Fibroblast of skin of left quadriceps (primary cell): Measurements from ENCODE around the gene RARG.

Experiments
- DNase-seq, 2 experiments: peaks; one replicate each; pipeline ENCODE4 v3.0.0-alpha.2; 2013; ENCODE audit warnings: low read depth in 2 of 2

RARG gene

DNA sequence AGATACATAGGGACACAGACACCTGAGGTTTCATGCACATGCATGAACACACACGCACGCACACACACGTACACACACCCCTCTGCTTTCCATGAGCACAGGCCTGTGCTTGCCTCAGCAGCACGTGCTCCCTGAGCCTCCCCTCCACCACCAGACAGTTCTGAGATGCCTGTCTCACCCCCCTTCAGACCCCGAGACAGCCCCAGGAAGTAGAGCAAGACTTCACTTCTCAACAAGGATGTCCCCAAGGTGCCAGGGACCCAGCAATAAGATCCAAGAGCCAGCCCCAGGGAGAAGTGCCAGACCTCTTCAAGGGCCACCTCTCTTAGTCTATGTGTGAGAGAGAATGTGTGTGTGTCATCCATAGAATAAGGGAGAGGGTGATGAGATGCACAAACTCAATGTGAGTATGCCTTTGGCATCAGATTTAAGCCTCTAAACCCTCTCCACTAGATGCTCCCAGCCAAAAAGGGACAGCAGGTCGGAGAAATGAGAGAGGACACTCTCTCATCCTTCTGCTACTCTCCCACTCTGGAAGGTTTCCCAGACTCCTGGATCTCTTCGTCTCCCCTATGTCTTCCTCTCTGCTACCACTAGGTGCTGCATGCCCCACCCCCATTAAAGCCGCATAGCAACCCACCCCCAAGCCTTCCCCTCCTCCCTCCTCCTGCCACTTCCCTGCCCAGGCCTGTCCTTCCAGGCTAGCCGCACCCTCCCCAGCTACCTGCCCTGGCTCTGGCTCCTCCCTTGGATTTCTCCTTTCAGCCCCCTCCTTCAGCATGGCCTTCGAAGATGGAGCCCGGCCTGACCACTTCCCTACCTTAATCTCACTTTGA is 7.7 kb downstream of the RARG start:
- no peak for DNase-seq

DNA sequence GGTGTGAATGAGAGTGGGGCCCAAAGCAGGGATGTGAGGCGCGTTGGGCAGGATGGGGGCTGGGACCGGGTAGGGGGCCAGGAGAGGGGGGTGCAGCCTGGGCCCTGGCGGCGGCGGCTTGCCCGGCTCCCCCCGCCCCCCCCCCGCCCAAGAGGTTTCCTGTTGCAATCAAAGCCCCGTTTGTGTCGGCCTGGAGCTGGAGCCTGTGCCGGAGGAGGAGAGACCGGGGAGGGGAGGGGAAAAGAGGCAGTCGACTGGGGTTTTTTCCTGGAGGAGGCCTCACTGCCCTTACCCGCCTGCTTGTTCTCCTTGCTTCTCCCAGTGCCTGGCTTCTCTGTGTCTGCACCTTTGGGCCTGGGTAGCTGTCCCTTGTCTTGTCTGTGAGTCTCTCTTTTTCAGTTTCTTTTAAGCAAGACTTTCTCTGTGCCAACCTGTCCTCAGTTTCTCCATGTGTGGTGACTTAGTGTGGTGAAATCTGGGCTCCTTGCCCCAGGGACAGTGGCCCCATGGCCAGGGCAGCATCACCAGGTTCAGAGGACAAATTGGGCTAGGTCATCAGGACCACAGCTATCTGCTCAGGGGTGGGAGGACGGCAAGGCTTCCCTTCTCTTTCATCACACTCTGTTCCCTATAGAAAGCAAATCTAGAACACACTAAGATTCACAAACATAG is 8.5 kb downstream of the RARG start:
- no peak for DNase-seq

DNA sequence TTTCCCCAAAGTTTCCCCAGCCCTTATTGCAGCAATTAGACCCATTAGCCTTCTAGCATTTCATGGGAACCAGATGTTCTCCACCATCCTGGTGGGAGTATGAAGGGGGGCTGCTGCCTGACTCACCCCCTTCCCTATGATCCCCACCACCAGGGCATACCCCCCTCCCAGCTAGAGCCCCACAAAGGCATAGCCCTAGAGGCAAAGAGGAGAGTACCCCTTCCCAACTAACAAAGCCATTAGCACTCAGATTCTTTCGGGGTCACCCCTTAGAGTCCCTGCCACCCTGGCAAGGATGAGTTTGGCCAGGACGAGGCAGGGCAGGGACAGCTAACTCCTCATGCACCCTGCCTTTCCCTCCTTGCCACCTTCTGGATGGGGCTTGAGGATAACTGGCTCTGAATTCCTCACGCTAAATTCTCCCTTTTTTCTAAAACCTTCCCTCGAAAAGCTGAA is 9.2 kb downstream of the RARG start:
- DNase-seq = no peak

DNA sequence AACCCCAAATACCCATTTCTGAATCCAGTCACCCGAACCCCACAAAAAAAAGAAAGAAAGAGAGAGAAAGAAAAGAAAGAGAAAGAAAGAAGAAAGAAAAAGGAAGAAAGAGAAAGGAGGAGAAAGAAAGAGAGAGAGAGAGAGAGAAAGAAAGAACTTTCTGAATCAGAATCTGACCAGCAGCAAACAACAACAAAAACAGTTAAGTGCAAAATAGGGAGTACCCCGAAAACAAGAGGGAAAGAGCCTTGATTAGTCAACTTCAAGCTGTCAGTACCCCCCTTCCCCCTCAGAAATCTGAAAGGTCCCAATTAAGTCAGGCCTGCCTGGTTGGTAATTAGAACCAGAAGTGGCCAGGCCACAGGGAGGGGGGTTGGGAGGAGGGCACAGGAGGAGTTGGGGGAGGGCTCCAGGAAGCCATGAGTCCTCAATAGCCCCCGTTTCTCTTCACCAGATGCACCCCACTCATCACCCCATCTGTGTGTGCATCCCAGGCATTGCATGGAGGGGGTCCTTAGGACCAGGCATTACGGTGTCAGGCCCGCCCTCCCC is 9.8 kb downstream of the RARG start:
- DNase-seq = peak in 1 of 2 experiments; percentile 72

DNA sequence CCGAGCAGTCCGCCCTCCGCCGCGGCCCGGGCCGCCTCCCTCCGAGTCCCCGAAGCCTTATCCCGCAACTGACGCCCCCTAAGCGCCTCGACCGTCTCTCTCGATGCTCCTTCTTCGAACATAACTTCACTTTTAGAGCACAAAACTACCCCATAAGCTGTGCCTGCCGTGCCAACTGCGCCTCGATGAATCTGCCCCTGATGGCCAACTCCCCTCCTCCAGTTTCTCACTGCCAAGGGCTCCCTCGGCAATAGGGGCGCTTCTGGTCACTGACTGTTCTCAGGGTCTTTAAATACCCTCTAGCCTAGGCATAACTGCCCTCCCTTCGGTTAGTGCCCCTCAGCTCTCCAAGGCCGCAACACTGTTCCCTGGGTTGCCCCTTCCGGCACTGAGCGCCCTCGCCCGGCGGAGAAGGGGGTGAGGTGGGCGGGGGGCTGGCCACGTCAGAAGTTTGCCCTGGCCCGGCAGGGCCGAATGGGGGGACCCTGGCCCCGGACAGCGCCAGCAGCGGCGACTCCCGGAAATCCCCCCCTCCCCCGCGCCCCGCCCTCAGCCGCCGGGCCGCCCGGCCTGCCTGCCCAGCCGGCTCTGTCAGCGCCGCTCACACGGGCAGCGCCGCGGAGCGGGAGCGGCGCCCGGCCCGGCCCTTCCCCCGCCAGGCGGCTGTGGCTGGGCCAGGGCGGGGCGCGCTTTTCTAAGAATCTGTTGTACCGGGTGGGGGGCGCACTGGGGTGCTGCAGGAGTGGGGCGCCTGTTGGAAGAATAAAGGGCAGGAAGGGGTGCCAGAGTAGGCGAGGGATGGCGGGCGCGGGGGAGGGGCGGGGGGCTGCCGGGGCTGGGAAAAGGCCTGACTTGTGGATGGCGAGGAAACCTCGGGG is 10.6 kb downstream of the RARG start:
- DNase-seq = no peak

DNA sequence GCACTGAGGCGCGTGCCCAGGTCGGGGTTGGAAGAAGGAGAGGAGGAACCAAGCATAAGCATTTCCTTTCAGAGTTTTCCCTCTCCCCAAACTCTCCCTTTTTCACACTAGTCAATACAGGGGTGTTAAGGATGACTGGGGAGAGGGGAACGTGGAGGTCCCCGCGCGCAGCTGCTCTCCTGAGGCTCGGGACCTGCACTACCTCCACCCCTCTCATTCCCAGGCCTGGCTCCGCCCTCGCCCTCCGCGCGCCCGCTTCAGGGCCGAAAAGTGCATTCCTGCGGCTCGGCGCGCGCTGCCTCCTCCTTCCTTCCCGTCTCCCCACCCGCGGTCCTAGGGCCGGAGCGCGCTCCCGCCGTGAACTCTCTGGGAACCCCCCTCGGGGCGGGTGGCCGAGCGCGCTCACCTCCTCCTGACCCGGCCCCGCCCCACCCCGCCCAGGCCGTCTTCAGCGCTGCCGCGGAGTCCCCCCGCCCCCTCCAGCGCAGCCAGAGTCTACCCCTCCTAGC is 11.3 kb downstream of the RARG start:
- DNase-seq = peak; percentile 84 to 90

DNA sequence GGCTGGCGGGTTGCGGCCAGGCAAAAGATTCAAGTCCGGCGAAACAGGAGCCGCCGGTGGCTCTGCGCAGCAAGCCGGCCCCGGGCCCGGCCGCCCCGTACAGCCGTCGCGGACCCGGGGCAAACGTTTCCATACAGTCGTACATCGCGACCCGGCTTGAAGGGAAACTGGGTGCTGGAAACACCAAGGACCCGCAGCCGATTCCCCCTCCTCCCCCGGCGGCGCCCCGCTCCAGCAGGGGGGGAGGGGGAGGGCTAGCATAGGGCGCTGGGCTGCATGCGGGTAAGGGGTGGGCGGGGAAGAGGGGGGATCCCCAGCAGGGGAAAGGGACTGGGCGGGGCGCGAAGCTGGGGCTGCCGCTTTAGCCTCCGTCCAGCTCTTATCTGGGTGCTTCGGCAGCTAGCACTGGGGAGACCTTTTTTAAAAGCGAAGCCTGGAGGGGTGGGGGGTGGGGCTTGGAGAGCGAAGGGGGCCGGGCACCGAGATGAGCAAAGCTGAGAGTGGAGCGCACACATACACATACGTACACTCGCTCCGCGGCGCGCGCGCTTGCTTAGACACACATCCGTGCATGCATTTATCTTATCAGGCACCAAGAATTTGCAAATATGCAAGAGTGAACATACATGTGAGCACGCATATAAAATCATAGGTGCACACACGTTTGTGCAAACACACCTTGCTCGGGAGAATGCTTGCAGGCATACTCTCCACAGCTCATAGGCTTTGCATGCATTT is 11.9 kb downstream of the RARG start:
- no peak for DNase-seq

DNA sequence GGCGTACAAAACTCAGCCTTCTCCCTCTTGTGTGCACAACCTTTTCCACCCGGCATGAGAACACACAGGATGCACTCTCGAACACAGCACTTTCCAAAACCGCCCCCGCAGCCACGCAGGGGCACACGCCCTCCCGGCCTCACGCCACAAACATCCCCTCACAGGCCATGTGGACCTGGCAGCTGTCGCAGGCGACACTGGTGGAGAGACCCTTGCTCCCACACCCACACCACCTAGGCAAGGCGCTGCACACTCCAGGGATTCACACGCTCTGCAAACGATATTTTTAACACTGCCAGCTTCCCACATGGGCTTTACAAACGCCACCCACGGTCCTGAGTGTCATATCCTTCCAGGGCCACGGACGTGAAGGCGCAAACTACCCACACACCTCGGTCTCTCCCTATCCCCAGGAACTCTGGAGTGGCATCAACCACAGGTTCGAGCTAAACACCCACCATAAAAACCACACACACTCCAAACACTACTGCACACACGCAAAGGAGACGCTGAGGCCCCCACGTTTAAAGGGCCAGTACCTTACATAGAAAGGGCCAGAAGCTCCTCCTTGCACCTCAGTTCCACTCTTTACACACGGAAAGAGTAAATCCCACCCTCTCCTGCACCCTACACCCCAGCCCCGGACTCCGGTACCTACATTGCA is 12.6 kb downstream of the RARG start:
- no peak for DNase-seq

DNA sequence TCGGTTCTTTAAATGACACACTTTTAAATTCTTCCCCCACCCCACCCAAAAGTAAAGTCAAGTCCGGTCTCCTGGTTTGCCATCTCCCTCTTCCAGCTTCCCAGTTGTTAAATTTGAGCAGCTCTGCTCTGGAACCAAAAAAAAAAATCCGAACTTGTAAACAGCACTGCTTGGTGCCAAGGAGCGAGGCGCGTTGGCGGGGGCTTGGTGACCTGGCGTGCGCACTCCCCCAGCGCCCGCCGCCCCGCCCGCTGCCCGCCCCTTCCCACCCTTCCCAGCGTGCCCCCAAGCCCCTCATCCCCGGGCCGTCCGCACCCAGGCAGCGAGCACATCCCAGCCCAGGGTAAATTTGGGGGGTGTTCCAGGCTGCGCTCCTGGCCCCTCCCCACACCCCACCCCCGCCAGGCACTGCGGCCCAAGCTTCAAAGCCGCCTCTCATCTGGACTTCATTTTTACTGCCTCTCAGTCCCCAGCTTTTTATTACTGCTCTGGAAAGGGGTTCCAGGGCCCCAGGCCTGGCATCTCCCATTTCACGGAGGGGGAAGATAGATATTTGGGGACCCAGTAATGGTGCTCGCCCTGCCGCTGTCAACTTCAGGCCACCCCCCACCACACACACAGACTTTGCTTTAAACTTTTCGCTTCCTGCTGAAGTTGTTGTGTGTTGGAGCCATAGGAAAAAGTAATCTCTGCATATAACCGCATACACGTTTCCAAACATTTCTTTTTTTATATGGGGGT is 13.3 kb downstream of the RARG start:
- no peak for DNase-seq

DNA sequence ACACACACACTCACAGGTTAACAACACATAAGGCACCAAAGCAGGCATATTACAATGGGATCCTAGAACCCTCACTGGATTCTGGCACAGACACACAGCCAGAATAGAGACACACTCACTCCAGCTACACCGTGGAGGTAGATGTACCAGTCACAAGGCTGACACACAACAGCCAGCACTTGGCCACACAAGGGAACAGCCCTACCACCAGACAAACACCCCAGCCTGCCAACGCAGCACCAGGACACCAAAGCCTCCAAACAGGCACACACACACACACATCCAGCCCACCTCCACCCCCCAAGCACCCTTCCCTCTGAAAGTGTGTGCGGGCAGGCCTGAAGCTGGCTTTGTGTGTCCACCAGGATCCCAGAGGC is 14.1 kb downstream of the RARG start:
- DNase-seq = no peak

DNA sequence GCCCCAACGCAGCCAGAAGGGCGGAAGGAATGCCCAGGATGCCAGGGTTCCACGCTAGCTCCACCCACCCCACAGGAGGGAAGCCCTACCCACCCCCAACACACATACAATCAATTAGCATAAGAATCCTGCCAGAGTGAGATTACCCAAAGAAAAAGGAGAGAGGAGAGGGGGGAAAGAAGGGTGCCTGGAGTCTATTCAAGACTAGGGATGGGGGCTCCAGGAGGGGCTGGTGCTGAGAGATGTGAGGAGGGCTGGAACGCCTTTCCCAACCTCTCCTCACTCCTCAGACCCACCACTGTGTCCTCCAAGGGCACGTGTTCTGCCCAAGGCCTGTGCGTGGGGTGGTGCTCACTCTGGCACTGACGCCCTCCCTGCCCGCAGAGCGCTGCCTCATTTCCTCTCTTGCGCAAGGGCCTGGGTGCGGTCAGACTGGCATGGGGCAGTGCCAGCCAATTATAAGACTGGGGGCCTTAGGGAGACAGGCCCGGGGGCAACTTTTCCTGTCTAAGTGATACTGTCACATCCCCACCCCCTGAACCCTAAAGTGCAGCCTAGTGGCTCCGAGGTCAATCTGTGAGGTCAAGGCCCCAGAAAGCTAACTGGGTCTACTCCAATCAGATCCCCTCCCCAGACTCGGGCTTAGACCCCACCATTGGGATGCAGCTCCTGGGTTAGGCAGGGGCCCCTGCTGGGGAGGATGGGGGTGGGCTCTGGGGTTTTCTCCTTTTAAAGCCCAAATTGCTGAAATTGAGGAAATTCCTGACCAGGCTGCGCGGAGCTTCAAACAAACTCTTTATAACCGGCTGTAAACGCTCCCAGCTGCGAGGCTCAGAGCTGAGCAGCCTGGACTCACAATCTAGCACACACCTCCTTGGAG is 14.7 kb downstream of the RARG start:
- DNase-seq = no peak

DNA sequence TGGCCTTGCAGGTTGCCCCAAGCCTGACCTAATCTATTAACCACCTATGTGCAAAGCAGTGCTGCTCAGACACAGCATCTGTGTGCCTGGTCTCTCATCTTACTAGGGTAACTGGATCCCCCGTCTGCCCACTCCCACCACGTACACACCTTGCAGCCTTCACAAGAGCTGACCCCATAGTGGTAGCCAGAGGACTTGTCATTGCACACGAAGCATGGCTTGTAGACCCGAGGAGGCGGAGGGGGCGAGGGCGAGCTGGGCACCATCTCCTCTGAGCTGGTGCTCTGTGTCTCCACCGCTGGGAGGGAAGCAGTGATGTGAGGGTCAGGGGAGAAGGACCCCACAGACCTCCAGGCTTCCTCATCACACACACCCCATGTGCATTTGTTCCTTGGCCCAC is 16.5 kb downstream of the RARG start:
- no peak for DNase-seq

DNA sequence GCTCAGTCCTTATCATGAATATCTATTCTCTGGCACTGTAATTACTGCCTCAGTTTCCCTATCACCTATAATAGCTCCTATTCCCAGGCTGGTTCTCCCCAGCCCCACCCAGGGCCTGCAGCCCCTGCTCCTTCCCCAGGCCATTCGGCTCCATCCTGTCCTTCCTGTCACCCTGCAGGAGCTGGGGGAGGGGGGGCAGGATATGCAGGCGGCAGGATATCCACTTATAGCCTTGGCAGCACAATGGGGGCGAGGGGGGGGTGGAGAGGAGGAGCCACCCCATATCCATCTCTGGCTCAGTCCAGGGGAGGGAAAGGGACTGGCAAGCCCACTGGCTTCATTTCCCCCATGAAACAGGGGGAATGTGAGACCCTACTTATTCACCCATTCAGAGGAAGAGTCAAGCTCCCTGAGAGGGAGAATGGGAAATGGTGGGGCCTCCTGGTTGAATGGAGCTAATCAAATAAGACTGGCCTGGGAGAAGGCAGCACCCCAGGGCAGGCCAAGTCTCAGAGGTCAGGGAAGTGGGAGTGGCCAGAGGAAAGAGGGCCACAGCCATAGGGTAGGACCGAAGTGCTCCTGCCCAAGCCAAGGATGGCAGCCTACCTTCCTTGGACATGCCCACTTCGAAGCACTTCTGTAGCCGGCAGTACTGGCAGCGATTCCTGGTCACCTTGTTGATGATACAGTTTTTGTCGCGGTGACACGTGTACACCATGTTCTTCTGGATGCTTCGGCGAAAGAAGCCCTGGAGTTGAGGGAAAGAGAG is 17.1 kb downstream of the RARG start:
- DNase-seq = no peak

DNA sequence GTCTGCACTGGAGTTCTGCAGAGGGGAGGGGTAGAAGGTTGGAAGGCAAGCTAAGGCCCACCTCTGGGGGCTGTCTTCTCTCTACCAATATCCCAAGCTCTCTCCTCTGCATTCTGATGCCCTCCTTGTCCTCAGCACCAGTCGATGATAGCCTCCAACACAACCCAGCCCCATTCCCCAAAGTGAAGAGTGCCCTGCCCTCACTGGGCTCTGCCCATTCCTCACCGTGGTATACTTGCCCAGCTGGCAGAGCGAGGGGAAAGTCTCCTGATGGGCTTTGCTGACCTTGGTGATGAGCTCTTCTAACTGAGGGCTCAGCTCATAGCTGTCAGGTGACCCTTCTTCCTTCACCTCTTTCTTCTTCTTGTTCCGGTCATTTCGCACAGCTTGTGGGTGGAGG is 17.8 kb downstream of the RARG start:
- no peak for DNase-seq

DNA sequence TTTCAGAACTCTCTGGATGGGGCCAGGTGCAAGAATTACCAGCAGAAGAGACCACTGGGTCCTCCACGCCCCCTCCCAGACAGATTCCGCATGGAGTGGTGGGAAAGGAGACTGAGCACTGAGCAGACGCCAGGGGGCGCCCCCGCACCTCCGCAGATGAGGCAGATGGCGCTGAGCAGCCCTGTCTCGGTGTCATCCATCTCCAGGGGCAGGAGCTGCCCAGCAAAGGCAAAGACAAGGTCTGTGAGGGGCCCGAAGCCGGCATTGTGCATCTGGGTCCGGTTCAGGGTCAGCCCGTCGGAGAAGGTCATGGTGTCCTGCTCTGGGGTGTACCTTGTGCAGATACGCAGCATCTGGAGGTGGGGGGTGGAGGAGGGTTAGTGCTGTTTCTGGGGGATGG is 18.7 kb downstream of the RARG start:
- no peak for DNase-seq

DNA sequence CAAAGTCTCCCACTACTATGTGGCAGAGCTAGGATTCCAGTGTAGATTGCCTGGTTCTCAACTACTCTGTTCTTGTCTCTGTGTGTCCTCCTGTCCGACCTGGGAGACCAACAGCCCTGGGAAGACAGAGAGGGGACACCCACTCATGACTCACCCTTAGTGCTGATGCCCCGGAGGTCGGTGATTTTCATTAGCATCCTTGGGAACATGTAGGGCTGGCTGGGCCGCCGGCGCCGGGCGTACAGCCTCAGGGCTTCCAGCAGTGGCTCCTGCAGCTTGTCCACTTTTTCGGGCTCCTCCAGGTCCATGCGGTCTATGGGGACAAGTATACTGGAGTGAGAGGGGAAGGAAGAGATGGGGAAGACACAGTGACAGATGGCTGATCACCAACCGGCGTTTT is 19.1 kb downstream of the RARG start:
- no peak for DNase-seq

DNA sequence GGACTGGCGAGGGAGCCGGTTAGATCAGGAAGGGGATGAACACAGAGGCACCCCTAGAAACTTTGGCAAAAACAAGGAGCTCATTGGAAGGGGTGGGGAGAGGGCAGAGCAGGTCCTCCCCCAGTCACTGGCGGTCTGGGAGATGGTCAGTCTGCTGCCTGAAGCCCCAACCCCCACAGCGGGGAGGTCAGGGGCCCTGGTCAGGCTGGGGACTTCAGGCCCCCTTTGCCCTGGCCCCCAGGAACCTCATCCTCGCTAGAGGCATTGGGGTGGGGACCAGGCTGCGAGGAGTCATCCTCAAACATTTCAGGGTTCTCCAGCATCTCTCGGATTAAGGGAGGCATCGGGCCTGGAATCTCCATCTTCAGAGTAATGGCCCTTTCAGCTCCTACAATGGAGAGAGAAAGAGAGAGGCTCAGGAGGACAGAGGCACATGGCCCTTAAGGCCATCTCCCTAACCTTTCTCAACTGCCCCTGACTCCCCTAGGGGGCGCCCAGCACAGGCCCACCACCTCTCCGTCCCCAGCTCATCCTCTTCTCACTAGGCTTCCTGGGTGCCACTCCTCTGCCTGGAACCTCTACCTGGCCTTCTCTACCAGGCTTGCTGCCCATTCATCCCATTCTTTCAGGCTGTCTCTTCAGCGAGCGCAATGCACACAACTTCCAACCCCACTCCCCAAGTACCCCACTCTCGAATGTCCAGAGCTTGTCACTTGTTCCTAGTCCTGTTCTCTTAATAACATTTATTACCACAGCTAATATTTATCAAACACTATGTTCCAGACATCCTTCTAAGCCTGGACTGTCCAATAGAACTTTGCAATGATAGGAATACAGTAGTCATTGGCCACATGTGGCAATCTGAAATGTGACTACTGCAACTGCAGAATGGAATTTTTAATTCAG is 20.3 kb downstream of the RARG start:
- no peak for DNase-seq
